Activated CD4-positive, alpha-beta T cell treated with anti-CD3 and anti-CD28 coated beads, Interleukin-2, amount 50 U/mL, for 48 hours (primary cell): ENCODE data around the gene SYT9.

Experiments
- DNase-seq, 2 experiments: peaks; one replicate each; pipeline ENCODE4 v3.0.0-alpha.2; 2020

SYT9 gene

DNA sequence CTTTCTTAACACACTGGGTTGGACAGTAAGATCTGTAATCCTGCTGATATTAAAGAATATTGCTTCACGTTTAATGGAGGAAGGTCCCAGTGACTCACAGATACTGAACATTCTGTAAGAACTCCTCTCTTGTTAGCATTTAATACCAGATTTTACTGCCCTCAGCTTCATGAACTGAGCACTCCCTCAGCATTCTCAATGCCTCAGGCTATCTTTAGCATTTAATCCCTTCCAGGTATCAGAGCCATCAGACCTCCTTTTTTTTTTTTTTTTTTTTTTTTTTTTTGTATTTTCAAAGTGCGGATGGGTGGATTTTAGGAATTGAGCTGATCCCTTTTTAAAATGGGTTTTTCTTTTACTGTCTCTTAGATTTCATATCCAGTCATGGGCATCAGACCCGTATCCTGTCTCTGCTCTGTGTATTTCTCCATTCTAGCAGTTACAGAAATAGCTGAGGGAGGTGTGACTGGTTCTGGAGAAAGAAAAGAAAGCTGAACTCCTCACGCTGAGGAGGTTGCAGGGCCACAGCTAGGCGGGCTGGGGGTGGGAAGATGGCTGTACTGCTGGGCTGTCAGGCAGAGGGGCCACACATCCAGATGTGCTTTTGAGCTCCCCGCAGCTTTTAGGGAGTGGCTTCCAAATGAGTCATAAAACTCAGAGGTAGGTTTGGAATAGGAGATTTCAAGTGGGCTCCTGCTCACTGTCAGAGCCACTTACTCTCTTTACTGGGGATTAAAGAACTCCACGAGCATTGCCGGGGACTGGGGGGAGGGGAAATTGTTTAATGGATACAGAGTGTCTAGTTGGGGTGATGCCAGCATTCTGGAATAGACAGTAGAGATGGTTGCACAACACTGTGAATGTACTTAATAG lies 97.0 kb downstream of the SYT9 start:
- DNase-seq: no peak

DNA sequence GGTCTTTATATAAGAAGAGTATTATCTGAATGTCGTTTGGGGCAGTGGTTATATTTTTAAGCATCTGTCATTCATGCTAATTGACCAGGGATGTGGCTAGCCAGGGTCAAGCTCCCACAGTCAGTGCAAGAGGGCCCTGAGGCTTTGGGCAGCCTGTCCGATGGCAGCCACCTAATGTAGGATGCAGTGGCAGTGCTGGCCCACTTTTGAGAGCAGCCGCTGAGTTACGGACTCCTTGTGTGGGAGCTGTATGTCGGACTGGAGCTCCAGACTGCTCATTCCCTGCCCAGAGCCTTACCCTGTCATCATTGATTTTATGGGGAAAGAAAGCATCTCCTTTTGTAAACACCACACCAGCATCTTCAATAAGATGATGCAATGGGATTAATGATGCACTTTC lies 99.5 kb downstream of the SYT9 start:
- no peak for DNase-seq

DNA sequence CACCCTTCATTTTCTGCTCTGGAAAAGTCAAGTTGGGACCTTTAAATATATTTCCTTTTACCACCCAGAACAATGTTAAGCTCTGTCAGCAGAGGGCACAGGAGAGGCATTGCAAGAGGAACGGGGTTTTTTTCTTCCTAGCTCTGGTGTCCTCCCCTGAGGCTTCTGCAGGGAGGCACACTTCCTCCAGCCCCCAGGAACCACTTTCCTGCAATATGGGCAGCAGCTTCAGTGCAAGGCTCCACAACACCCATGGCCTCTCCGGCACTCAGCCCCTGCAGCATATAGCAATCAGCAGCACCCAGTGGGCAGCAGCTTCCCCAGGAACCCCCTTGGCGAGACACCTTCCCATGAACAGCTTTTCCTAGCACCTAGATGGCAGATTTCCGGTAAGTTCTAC lies 101.4 kb downstream of the SYT9 start:
- peak; percentile 2 to 10 for DNase-seq

DNA sequence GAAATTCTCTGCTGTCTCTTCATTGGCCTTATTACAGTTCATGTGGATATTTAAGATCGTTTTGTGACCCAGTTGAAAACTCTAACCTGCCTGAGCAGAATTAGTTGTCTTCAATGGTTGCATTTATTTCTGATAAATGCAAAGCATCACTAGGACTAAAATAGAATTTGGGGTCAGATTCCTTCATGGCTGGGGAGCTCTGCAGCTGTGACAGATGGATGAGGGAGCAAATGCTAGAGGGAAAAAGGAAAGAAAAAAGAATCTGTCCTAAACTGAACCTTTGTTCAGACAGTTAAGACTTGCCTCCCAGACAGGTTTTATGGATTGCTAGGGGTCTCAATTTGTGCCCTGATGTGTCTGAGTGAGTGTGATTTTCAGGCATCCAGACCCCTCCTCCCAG lies 113.0 kb downstream of the SYT9 start:
- no peak for DNase-seq

DNA sequence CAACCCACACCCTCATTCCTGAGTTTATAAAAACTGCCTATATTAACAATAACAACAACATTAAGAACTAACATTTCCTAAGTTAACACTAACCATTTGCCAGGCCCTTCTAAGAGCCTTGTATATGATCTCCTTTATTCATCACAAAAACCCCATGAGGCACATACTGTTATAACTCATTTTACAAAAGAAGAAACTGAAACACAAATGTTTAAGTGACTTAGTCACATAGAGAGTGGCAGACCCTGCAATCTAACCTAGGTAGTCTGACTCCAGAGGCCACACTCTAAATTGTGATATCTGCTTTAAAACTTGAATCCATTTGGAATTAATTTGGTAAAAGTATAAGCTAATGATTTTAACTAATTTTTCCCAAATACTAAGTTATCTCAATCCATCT lies 116.1 kb downstream of the SYT9 start:
- DNase-seq: no peak

DNA sequence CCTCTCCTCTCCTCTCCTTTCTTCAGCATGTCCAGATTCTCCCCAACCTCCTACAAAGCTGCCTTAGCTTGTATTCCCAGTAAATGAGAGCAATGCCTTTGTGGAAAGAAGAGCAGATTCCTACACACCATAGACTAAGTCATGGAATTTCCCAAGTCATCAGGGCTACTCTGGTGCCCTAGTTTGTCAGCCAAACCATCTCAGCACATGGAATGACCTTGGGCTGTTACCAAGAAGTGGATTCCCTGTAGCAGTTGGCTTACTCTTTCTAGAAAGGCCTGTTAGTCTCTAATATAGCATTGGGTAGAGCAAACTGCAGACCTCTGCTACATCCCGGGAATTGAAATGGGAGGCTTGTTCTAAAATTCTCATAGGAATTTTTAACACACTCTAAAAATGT lies 124.7 kb downstream of the SYT9 start:
- DNase-seq: no peak

DNA sequence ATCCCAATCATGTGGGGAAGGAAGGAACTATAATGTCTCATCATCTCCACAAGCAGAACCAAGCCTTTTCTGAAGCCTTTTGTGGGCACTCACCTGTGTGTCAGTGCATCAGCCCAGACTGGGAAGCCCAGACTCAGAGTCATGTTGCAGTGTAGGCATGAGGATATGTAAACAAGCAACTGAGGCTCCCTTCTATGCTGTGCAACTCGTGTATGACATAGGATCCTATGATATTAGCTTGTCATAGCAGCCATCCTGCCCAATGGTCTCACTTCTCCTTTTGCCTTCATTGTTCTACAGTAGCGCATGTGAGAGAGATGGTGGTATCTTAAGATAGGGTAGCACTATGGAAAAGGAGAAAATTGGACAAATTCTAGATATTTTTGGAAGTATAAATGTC lies 130.2 kb downstream of the SYT9 start:
- no peak for DNase-seq

DNA sequence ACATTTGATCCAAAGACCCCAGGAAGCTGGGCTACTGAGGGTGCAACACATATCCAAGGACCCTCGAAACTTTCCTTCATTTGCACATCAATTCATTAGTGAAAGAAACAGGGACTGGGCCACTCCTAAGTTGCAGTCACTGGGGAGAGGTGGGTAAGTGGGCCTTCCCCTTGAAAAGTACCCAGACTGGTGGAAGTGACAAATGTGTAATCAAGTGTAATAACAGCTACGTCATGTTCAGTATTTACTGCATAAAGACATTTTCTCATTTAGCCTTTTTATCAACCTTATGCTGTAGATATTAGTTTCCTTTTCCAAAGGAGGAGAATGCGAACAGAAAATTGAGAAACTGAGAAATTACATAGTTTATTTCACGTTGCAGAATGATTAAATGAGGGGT lies 131.7 kb downstream of the SYT9 start:
- no peak for DNase-seq

DNA sequence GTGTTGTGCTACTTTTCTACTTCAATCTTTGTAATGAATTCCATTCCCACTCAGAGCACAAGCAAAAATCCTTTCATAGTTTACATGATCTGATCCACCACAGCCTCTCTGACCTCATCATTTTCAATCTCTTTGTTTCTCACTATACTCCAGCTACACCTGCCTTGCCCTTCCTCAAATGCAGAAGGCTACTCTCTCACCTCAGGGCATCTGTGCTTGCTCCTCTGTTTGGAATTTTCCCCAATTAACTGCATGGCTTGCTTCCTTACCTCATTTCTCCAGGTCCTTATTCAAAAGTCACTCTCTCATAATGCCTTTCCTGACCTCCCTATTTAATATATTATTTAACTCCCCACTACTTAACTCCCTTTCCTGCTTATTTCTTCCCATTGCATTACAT lies 133.0 kb downstream of the SYT9 start:
- DNase-seq: no peak

DNA sequence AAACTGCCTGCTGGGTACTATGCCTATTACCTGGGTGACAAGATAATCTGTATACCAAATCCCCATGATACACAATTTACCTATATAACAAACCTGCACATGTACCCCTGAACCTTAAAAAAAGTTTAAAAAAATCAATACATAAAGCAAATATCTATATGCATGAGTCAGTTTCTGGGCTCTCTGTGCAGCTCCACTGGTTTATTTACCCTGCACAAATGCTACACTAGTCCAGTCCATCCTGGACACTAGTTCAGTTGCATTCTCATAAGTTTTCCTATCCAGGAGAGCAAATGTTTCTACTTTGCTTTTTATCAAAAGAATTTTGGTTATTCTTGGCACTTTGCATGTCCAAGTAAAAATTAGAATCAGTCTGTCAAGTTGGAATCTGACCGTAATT lies 133.8 kb downstream of the SYT9 start:
- DNase-seq: no peak

DNA sequence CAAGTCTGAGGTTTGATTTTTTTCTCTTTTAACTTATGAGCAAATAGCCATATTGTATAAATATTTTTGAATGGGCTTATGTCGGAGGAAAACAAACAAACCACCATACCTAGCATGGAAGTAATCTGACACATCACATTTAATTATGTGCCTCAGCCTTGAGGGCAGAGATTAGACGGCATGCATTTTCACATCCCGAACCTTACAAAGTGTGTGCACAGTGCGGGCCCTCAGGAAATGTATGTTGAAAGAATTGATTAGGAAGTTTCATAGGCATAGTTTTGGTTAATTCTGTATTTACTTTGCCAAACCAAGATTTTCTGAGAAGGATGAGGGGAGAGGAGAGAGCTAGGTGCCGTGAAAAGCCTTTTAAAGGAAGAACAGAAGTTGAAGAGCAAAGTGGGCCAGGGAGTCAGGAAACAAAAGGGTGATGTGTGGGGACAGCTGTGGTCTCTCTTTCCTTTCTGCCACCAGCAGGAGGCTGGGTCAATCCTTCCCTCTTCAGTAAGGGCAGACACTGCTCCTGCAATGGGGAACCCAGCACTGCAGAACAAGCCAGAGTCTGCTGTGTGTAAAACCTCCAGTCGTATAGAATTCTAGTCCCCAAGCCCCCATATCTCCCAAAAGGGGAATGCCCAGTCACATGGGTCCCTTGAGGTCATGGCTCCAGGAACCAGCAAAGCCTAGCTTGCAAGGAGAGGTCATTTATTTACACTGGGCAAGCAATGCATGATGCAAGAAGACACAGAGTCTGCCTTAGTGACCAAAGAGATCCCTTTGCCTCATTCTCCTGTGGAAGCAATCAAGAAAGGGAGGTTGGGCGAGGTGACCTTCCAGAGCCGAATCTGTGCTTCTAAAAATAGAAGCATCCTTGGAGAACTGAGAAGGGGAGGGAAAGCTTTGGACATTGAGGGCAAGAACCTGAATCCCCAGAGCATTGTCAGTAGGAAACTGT lies 162.5 kb downstream of the SYT9 start:
- DNase-seq: no peak

DNA sequence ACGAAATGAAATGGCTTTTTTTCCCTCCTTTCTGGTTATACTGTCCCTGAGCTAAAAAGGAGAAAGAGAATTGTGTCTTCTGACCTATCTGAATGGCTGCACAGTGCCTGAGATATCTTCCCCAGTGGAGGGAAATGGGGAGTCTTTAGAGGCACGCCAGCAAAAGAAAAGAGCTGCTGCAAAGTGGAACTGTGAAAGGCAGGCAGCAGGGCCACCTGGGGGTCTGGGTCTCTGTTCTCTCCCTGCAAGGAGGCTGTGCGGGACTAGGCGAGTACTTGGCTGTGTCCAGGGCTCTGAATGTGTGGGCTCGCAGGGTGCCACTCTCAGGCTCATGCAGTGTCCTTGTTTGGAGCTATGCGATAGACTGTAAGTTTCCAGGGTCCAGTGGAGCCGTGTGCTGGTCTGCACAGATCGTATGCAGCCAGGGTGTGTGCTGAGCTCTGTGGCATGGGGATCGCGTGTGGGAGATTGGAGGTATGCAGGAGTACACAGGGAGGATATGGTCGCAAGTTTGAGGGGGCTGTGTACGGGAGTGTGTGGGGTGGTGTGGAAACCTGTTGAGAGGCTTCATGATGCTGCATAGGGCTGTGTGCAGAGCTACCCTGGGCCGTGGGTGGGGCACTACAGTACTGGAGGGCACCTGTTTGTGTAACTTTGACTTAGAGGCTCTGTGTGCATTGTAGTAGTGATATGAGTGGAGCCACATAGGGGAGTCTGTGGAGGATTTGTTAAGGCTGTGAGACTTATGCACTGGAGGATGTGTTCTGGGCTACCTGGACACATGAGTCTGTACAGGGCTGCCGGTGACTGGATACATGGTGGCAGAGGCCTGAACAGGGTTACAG lies 163.5 kb downstream of the SYT9 start:
- DNase-seq: no peak

DNA sequence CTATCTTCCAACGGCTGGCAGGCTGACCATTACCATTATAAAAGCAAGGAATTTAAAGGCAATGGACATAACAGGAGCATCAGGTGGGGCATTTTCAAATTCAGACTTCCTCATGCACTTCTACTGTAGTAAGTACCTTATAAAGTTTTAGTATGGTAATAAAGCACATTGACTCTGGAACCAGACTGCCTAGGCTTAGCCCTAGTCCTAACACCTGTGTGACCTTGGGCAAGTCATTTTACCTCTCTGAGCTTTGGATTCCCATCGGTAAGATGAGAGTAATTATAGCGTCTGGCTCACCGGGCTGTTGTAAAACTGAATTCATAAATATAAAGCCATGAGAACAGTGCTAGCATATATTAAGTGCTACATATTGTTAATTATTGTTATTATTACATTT lies 164.4 kb downstream of the SYT9 start:
- no peak for DNase-seq

DNA sequence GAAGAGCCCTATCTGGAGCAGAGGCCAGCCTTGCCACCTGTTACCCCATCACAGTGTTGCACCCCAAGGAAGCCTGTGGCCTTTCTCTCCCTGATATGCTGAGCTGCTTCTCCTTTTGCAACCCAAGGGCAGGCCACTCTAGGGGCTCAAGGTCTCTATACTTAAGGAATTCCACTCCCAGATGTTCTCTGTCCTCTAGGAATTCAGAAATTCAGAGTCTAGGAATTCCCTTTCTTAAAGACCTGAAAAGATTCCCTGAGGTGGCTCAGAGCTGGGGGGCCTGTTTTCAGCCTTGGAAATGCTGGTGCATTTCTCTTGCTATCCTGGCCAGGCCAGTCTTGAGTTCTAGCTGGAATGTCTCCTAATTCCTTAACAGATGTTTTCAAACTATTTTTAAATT lies 165.6 kb downstream of the SYT9 start:
- DNase-seq: no peak

DNA sequence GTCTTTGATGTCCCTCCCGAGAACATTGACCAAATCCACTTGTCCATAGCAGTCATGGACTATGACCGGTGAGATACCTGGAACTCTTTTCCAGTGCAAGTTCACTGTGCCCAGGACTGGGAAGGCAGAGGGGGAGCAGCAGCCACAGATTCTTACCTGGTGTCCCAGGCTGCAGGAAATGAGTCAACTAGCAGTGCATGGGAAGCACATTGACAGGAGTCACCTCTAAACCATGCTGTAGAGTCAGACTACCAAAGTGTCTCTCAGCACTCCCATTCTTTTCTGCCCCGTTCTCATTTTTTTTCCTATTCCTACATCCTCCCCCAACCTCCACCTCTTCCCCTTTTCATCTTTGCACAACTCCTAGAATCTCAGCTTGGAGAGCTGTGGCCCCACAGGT lies 166.4 kb downstream of the SYT9 start:
- no peak for DNase-seq

DNA sequence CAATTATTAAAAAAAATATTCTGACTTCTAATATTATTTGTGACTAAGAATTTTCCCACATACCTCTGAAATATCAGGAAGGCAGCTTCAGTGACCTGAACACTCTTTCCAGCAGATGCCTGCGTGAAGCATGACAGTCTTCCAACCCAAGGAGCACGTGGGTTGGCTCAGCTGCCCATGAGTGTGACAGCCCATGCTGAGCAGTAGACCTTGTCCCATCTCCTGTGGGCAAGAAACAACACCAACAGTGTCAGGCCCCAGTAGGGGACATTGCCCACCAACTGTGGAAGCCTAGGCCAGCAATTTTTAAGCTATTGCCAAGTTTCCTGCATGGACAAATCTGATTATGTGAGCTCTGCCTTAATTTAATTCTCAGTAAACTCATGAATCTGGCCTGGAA lies 167.2 kb downstream of the SYT9 start:
- no peak for DNase-seq

DNA sequence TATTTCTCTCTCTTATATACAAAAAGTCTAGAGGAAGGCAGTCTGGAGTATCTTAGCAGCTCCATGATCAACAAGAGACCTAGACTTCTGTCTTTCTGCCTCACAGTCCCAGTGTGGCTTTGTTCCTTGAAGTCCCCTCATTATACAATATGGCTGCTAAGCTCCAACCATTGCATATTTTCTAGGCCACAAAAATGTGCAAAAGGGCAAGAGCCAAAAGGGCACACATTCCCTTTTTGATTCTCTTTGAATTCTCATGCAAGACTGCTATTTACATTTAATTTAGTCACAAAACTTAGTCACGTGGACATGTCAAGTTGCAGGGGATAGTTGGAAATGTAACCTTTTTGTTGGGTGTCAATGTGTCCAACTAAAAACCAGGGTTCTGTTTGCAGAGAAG lies 169.4 kb downstream of the SYT9 start:
- DNase-seq: no peak

DNA sequence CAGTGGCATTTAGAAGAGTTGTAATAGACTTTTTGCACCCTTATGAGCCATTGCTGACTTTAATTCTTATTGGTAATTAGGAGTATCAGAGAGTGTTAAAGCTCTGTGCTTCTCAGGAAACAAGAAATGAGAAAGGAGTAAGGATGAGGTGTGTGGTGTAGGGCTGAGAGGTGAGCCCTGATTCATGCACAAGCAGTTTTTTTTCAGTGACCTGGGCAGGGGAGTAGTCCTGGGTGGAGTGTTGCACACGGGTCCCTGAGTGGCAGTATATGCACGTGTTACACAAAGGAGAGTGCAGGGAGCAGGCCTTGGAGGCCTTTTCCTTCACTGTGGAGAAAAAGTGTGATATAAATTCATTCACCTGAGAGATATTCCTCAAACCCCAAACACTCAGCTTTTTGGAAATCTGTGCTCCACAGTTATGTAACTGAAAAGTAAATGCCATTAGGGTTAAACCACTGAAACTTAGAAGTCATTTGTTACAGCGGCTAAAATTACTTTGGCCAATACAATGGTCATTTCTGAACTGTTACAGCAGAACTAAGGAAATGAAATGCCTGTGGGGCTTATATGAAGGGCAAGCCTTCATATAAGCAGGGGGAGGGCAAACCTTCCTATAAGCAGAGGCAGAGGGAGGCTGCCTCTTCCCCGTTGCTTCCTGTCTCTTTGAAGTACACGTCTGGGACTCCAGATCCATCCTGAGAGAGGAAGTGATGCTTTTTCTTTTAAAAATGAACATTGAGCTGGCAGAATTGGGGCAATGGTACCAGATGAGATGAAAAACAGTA lies 171.0 kb downstream of the SYT9 start:
- DNase-seq: no peak

DNA sequence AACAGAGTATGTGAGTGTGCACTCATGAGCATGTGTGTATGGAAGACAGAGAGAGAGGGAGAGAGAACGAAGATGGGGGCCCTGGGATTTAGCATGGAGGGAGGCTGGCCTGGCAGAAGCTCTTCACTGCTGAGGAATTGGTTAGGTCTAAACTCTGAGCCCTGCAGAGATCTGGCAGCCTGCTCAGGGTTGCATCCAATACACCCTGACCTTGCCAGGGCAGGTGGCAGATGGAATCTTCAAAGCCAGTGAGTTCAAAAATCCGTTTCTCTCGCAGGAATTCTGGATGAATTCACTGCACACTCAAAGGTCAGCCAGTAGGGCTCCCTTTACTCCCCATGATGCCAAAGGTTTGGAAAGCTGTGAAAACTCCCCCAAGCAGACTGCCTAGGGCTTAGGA lies 172.2 kb downstream of the SYT9 start:
- DNase-seq: no peak

DNA sequence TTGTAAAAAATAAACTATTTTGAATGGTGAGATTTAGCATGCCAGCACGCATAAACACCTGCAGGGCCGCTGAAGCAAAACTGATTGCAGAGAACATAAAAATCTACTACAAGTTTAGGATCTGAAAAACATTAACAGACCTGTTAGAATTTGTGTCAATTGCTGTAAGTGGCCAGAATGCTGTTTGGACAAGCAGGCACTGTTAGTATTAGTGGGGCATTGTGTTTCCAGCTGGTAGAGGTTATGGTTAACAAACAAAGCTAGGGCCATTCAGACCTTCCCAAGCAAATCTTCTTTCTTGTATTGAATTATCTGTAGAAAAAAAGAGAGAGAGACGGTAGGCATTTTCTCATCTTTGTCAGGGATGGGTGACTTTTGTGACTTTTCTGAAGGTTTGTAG lies 176.0 kb downstream of the SYT9 start:
- no peak for DNase-seq

DNA sequence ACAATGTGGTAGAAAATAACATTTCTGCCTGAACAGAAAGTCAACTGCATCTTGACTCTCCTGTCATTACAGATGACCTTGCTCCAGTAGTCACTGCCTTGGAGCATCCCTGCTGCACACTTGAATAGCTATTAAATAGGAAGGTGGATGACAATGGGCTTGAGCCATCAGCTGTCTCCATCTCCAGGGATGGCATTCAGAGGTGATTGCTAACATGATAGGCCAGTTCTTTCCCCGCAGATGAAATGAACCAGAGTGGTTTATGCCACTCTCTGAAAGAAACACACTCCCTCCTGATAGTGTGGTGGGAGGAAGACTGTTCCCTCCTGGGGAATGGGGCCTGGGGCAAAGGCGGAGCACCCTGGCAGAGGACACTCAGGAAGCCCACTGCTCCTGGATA lies 176.5 kb downstream of the SYT9 start:
- no peak for DNase-seq

DNA sequence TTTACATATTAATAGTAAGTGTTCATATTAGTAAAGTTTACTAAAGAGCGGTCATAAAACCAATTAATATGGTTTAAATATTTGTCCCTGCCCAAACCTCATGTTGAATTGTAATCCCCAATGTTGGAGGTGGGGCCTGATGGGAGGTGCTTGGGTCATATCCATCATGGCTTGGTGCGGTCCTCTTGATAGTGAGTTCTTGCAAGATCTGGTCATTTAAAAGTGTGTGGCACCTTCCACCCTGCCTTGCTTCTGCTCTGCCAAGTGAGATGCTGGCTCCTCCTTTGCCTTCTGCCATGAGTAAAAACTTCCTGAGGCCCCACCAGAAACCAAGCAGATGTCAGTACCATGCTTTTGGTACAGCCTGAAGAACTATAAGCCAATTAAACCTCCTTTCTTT lies 178.8 kb downstream of the SYT9 start:
- DNase-seq: no peak
